ENCODE data around the gene PPP1R36. TPM values are rescaled to one million over a fixed set of nuclear protein-coding genes. Genes with fewer than 3 reads are reported as not detected.
"Not testable (repeated sequence)": the region's sequence is repeated elsewhere in the genome, so short reads cannot be mapped to it uniquely, and the experiment has no call there.

The PPP1R36 gene
- total RNA-seq, 1 experiment from 2014 or later: 0.34 TPM

DNA sequence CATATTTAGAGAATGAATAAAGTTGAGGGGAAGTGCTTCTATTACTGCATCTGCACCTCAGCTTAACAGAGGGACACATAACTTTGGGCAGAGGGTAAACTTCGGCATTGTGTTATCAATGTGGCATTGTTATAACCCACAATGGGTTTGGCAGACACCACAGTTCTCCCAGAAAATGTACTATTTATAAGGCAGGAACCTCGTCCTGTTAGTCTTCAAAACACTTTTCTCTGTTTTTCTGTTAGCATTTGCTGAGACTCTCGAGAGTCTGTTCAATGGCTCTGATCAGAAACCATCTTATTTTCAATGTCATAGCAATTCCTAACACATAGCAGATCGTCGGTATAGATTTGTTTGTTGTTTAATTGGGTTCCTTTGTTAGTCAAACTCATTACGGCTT is 13.9 kb downstream of the PPP1R36 start:
- Histone ChIP-seq H3K27ac (ENCODE audit: low read depth, low read length, poor library complexity, severe bottlenecking) (no peak overlapping the region), H3K36me3 (ENCODE audit: insufficient read depth, low read length, poor library complexity, severe bottlenecking) (no peaks in the 10 kb centered on the region), H3K27me3 (replicated peaks; ENCODE audit: insufficient read depth, low read depth, low read length, poor library complexity) (no peaks in the 10 kb centered on the region), H3K9me3 (ENCODE audit: low read depth, low read length, poor library complexity, severe bottlenecking) (no peaks in the 10 kb centered on the region), H3K4me3 (ENCODE audit: low read depth, low read length, poor library complexity, severe bottlenecking) (no peak overlapping the region), H3K4me1 (ENCODE audit: insufficient read depth, low read length, poor library complexity, severe bottlenecking) (no peaks in the 10 kb centered on the region)
- DNase-seq (ENCODE audit: low spot score): no peak
- CTCF ChIA-PET: no interaction called here
- TF ChIP-seq, protein P1, sequence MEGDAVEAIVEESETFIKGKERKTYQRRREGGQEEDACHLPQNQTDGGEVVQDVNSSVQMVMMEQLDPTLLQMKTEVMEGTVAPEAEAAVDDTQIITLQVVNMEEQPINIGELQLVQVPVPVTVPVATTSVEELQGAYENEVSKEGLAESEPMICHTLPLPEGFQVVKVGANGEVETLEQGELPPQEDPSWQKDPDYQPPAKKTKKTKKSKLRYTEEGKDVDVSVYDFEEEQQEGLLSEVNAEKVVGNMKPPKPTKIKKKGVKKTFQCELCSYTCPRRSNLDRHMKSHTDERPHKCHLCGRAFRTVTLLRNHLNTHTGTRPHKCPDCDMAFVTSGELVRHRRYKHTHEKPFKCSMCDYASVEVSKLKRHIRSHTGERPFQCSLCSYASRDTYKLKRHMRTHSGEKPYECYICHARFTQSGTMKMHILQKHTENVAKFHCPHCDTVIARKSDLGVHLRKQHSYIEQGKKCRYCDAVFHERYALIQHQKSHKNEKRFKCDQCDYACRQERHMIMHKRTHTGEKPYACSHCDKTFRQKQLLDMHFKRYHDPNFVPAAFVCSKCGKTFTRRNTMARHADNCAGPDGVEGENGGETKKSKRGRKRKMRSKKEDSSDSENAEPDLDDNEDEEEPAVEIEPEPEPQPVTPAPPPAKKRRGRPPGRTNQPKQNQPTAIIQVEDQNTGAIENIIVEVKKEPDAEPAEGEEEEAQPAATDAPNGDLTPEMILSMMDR (conservative IDR thresholded peaks at IDR 0.05; ENCODE audit: low read depth, low read length): no peak
- no peak for TF ChIP-seq EZH2 (IDR thresholded peaks at IDR 0.05; ENCODE audit: borderline replicate concordance, low read depth, low read length, poor library complexity, severe bottlenecking)
- POLR2A ChIA-PET (ENCODE audit: low non-redundant PET): no interaction called here
- BruUV-seq (replicated peaks): no TSS peak
- intact Hi-C loops (cut with micrococcal nuclease; ENCODE audit: unreplicated experiment): no loop called here

DNA sequence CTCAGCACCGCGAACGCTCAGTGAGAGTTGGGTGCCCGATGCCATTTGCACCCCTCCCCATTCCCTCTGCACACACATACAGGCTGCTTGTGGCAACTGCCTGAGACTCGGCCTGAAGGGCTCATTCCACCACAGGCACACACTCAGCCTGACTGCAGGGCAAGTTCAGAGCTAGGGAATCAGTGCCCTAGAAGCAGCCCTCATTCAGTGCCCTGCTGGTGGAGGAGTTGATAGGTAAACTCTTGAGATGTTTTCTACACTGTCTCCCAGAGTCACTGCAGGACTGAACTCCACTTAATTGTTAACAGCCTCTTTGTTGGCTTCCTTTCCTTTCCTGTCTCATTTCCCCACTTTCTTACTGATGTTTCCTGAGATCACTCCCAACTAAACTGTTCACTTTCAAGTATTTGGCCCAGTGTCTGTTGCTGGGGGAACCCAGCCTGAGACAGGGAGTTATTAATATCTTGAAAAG is 16.9 kb downstream of the PPP1R36 start:
- Histone ChIP-seq H3K4me3 (ENCODE audit: low read depth, low read length, poor library complexity, severe bottlenecking) (no peak overlapping the region), H3K36me3 (ENCODE audit: insufficient read depth, low read length, poor library complexity, severe bottlenecking) (no peaks in the 10 kb centered on the region), H3K27ac (ENCODE audit: low read depth, low read length, poor library complexity, severe bottlenecking) (no peak overlapping the region), H3K9me3 (ENCODE audit: low read depth, low read length, poor library complexity, severe bottlenecking) (no peaks in the 10 kb centered on the region), H3K4me1 (ENCODE audit: insufficient read depth, low read length, poor library complexity, severe bottlenecking) (no peaks in the 10 kb centered on the region), H3K27me3 (replicated peaks; ENCODE audit: insufficient read depth, low read depth, low read length, poor library complexity) (no peaks in the 10 kb centered on the region)
- TF ChIP-seq, protein P1 (conservative IDR thresholded peaks at IDR 0.05; ENCODE audit: low read depth, low read length): no peak
- TF ChIP-seq EZH2 (IDR thresholded peaks at IDR 0.05; ENCODE audit: borderline replicate concordance, low read depth, low read length, poor library complexity, severe bottlenecking): no peak
- no TSS peak for BruUV-seq (replicated peaks)
- no peak for DNase-seq (ENCODE audit: low spot score)
- POLR2A ChIA-PET (ENCODE audit: low non-redundant PET): no interaction called here
- CTCF ChIA-PET: no interaction called here
- intact Hi-C loops (cut with micrococcal nuclease; ENCODE audit: unreplicated experiment): no loop called here

DNA sequence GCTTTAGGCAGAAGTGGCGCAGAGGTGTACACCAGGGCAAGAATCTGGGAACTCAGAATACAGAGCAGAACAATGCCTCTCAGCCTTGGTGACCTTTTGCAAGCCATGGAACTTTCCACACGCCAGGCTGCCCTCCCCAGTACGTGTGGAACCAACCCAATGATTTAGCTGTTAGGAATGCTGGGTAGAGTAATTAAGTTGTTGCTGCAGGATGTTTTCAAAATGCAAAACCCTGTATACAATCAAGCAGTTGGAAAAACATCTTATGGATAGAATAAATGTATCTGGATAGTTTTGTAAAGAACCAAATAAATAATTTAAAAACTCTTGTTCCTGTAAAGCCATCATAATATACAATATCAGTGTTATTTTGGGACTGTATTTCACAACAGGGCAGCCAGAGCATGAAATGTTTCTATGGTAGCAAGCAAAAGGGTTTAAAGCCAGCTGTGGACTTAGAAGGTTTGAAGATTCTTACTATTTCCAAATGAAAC is 19.4 kb downstream of the PPP1R36 start:
- no peaks in the 10 kb centered on the region for H3K9me3 ChIP-seq (ENCODE audit: low read depth, low read length, poor library complexity, severe bottlenecking)
- H3K27me3 ChIP-seq (replicated peaks; ENCODE audit: insufficient read depth, low read depth, low read length, poor library complexity): no peaks in the 10 kb centered on the region
- ChIA-PET CTCF (no interaction called here), POLR2A (ENCODE audit: low non-redundant PET) (no interaction called here)
- no peak overlapping the region for H3K4me3 ChIP-seq (ENCODE audit: low read depth, low read length, poor library complexity, severe bottlenecking)
- no peak for TF ChIP-seq EZH2 (IDR thresholded peaks at IDR 0.05; ENCODE audit: borderline replicate concordance, low read depth, low read length, poor library complexity, severe bottlenecking)
- TF ChIP-seq, protein P1 (conservative IDR thresholded peaks at IDR 0.05; ENCODE audit: low read depth, low read length): no peak
- intact Hi-C loops (cut with micrococcal nuclease; ENCODE audit: unreplicated experiment): no loop called here
- no peak overlapping the region for H3K27ac ChIP-seq (ENCODE audit: low read depth, low read length, poor library complexity, severe bottlenecking)
- peaks cover 9% of the 10 kb centered on the region for H3K4me1 ChIP-seq (ENCODE audit: insufficient read depth, low read length, poor library complexity, severe bottlenecking)
- no TSS peak for BruUV-seq (replicated peaks)
- no peaks in the 10 kb centered on the region for H3K36me3 ChIP-seq (ENCODE audit: insufficient read depth, low read length, poor library complexity, severe bottlenecking)
- DNase-seq (ENCODE audit: low spot score): no peak

DNA sequence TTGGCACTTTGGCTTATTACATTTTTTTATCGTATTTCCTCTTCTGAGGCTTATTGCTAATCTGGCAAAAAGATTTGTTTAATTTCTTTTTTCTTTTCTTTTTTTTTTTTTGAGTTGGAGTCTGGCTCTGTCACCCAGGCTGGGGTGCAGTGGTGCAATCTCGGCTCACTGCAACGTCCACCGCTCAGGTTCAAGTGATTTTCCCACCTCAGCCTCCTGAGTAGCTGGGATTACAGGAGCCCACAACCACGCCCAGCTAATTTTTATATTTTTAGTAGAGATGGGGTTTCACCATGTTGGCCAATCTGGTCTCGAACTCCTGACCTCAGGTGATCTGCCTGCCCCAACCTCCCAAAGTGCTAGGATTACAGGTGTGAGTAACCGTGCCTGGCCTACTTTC is 19.9 kb downstream of the PPP1R36 start:
- CTCF ChIA-PET; H3K4me3 ChIP-seq (ENCODE audit: low read depth, low read length, poor library complexity, severe bottlenecking); H3K27me3 ChIP-seq (replicated peaks; ENCODE audit: insufficient read depth, low read depth, low read length, poor library complexity); H3K27ac ChIP-seq (ENCODE audit: low read depth, low read length, poor library complexity, severe bottlenecking); DNase-seq (ENCODE audit: low spot score); H3K9me3 ChIP-seq (ENCODE audit: low read depth, low read length, poor library complexity, severe bottlenecking); H3K4me1 ChIP-seq (ENCODE audit: insufficient read depth, low read length, poor library complexity, severe bottlenecking); intact Hi-C loops (cut with micrococcal nuclease; ENCODE audit: unreplicated experiment); BruUV-seq (replicated peaks); H3K36me3 ChIP-seq (ENCODE audit: insufficient read depth, low read length, poor library complexity, severe bottlenecking); POLR2A ChIA-PET (ENCODE audit: low non-redundant PET): not testable (repeated sequence)

Data from A673 (cell line).